HPDE6-E6E7 (cell line): ENCODE data around the gene IGF1.

Source experiments
- DNase-seq: peaks from one replicate; pipeline ENCODE4 v3.0.0; 2011; ENCODE audit warnings: missing footprints; ENCODE audit errors: extremely low spot score

The IGF1 gene

DNA sequence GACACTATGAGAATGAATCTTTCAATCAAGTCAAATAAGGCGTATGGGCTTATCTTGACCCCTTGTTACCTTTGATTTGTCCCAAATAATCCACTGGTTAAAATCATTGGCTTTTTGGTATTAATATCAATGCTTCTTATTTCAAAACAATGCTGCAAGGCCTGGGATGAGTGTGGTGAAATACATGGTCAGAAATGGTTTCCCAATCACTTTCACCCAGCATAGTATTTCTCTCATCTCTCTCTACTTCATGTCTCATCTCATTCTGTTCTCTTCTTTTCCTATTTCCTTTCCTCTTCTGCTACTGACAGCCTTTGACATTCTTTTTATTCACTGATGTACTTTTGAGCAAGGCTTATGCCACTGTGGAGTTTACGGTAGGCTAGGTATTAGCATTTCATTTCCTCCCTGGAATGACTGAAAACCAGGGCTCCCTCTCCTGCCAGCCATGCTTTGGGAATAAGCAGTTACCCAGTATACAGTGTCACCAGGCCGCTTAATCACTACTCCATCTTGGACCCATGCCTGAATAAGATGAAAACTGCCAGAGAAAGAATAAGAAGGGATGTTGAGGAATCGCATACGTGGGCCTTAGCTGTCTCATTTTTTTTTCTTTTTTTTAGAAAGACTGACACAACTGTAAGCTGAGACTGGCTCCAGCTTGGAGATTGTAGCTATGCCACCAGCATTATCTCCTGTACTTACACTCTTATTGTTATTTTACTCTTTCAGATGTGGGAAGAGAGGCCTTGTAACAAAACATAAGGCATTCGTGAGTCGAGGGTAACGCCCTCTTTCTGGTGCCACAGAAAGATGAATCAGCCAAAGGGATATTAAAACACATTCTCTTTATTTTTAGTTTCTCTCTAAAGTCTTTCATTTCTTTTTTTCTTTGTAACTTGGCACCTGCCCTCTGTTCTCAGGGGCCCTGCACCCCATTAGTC lies 53.5 kb downstream of the IGF1 start:
- DNase-seq, result no peak

DNA sequence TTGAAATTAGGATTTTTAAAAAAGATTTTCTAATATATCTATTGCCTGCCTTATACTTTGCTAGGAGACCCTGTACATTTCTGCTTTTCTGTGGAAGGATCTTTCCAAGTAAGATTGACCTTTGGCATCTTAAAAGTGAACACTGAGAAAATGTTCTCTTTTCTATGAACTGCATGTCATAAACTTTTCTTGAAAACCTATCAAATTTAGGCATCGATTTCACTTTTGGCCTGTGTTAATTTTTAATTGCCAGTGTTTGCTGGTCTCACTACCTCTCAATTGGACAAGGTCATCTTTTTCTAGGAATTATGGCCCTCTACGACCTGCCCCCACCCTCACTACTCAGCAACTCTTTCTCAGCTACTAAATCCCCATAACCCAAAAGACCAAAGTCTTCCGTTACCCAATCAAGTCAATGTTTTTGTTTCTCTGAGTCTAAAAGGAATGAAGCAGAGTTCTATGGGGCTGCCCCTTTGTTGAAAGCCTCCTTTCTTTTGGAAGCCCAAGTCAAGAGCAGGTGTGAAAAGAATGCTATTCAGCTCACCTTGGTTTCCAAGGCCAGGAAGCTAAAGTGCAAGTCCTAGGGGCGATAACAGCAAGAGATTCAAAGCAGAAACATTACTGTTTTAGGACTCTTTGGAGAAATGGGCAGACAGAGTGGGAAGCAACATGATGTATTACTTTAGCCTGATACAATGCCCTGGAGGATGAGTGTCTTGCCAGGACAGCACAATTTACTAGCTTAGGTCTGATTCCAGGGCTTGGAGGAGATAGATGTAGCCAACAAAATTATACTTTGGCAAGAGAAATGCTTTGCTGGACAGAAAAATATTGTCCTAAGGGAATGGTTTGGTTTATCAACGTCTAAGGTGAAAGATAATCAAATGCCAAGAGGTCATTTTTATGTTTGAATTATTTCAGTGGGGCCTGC lies 55.0 kb downstream of the IGF1 start:
- DNase-seq, result no peak

DNA sequence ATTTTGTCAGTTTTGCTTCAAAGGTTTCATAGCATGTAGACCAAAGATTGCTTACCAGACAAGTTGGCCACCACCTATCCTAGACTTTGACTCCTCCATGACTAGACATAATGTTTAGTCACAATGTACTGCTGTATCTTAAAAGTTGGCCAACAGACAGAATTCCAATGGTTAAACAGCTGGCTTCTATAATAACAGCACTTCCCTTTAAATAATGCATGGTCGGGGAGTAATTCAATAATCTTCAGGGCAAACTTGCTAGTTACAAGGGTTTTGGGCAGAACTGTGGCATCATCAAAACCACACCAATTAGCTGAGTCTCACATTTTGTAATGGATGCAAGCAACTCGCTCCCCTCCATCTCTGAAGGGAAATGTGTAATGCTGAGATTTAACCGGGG lies 56.9 kb downstream of the IGF1 start:
- no peak for DNase-seq

DNA sequence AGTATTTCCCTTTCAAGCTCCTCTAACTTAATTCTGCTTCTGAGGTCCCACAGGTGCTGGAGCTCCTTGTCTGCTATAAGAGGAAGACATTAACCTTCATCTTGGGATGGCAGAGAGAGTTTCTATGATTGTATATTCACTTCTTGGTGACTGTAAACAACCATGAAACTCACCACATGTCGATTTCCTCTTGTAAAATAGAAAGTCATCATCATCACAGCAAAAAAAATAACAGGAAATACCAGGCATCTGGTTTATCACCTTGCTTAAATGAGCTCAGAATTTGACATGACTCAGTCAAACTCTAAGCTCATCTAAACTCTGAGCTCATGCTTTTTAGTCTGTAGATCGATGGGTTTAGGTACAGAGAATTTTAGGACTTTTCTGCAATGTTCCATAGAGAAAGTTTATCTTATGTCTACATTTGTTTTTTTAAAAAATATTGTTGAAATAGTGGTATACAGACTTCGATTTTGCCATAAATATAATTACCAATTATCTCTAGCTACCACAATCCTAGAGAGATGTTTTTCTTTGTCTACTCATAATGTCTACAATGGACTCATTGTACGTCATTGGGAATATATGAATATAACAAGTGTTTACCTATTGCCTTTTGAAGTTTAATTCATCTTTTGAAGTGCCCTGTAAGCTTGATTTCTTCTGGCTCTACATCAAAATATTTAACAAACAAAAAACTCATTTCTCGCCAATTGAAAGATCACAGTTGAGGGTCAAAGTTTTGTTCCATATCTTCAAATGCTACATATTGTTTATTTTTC lies 58.4 kb downstream of the IGF1 start:
- no peak for DNase-seq

DNA sequence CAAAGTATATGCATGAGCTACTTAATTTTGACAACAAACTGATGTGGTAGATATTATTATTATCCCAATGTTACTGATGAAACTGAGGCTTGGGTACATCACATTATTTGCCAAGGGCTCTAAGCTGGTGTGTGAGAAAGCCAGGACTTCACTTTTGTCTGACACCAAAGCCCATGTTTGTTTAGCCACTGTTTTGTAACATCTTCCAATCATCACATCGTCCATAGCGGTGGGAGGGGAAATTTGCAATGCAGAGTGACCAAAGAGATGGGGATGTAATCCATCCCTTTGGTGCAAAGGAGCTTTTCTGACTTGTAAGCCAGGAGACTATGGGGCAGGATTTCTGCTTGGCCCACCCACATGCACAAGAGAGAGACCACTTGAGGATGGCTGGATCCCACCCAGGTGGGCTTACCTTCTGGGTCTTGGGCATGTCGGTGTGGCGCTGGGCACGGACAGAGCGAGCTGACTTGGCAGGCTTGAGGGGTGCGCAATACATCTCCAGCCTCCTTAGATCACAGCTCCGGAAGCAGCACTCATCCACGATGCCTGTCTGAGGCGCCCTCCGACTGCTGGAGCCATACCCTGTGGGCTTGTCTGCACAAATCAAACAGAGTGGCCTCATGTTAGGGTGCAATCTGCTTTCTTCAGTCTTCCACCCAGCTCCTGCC lies 61.1 kb downstream of the IGF1 start:
- no peak for DNase-seq

DNA sequence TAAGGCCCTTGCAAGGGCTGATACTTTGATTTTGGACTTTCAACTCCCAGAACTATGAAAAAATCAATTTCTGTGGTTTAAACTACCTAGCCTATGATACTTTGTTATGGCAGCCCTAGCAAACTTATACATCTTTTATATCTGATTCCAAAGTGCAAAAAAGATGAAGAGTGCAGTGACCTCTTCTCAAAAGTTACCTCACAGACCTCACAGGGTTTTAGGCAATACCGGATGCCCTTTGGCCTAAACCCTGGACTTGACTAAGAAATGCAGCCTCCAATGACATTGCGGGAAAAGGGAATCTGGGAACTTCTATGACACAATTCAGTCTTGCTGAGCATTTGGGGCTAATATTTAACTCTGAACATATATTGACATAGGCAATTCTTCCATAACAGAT lies 63.3 kb downstream of the IGF1 start:
- DNase-seq, result no peak

DNA sequence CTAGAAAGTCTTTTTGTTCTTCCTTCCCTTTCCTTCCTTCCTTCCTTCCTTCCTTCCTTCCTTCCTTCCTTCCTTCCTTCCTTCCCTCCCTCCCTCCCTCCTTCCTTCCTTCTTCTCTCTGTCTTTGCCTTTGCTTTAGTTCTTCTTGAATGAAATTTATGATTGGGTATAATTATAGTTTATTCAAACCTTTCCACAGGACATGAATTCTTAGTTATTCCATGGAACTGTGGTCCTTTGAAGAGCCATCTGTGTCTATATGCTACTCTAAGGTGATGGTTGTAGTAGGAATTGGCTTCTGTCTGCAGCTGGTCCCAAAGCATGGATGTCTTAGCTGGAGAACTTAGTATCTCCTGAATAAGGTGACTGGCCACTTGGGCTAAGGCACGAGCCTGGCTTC lies 64.8 kb downstream of the IGF1 start:
- DNase-seq, result no peak

DNA sequence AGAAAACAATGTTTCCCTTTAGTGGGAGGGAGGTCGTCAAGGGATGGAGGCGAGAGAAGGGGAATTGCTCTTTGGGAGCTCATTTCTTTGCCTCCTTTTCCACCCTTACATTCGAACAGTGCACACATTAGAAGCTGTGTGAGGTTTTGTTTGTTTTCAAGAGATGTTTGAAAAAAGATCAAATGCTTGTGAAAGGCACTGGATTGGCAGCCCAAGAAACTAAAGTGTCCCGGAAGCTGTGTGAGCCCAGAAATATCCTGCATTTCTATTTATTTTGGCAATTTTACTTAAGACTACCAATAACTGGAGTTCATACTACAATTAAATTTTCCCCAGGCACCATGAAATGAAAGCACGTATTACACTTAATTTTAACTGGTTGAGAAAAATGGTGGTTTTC lies 67.0 kb downstream of the IGF1 start:
- DNase-seq, result no peak

DNA sequence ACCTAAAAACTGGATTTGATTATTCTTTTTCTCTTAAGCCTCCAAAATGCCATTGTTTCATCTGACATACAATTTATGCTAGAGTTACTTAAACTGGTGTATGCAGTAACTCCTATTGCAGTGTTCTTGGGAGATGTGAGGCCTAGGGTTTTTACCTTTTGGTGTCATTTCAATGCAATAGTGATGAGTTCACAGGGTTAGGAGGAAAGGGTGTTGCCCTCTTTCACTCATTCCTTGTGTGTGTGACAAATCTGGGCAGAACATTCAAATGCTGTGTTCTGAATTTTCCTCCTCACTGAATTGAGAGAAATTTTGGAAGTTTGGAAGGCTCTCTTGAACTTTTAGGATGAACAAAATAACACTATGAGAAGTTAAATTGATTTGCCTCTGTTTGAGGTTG lies 69.9 kb downstream of the IGF1 start:
- DNase-seq, result no peak

DNA sequence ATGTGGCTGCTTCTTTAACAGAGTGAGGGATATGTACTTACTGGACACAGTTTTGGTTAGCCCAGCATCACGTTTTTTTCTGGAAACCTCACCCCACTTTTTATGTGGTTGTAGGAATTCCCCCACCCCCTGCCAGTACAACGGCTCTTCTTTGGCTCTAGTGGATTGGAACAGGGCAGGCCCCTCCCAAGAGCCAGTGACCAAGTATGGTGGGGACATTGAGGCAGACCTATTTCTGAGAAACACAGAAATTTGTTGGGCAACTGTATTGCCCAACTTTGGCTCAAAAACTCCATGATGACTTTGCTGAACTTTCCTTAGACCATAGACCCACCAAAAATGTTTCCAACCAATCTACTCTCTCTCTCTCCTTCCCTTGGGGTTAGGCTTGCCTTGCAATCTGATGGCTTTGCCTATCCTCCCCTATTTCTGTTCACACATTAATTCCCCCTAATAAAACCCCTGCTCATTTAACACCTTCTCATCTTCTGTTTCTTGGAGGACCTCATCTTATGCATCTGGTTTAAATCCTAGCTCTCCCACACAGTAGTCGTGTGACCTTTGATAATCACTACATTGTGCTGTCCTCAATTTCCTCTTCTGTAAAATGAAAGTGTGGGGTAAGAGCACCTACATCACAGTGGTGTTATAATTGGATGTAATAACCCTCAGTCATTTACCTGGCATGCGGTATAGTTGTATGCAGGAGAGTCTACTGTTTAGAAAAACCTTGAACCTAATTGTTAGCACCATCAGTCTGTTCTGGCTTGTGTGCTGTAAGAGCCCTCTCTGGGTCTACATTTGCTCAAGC lies 71.7 kb downstream of the IGF1 start:
- DNase-seq, result no peak

DNA sequence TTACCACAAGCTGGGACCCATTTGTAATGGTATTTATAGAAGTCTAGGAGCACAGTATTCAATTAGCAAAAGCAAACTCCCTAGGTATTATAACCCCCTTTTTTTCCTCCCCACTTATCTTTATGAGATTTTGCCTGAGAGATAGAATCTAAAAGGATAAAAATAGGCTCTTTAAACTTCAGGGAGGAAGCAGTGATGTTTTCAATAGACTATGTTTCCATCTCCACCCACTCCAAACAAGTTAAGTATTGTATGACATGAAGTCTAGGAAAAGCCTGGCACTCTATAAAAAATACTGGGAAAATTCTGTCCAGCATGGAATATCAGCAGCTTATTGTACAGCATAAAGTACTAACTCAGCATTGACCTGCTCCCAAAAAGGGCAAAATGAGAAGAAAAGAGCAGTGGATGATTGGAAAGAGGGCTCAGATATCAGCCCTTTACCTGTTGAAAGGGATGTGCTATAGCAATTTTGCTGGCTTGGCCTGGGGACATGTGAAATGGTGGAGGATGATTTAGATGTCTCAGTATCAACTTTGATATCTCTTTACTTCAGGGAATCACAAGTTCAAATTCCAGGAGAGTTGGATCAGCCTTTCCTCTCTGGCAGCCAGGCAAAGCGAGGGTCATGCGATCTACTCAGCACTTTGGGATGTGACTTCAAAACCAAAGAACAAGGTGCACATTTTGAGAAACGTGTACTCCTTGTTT lies 72.4 kb downstream of the IGF1 start:
- DNase-seq, result no peak

DNA sequence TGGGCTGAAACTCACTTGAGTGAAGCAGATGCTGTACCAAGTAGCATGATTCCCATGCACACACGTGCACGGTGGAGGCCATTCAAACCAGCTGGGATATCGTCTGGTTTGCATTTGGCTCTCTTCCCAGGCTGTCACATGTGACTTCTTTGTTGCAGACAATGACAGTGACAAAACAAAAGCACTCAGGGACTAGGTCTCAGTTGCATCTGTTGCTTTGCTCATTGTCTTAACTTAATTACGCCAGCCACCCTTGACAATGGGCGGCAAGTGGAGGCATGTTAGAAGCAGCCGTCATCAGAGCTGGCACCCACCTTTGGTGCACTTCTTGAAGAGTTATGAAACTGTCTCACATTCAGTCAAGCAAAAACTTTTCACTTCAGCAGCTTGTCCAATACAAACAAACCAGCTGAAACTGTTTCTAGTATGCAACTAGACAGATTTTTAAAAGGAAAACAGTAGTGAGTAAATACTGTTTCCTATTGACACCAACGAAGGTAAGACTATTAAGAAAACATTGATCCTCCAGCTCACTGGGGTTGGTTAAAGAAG lies 74.3 kb downstream of the IGF1 start:
- no peak for DNase-seq

DNA sequence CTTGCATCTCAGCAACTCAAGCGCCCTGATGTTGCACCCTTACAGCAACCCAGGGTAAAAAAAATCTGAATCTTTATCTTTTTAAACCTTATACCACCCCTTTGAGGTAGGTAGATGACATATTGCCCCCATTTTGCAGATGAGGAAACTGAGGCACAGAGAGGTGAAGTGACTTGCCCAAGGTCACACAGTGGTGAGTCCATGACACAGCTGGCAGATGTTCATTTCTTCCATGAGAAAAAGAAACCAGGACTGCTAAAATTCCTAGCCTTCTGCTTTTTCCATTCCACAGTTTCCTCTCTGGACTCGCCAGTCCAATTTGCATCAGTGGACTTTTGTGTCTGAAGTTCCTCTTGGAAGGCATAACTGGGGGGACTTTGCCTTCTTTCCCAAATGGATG lies 79.3 kb downstream of the IGF1 start:
- no peak for DNase-seq

DNA sequence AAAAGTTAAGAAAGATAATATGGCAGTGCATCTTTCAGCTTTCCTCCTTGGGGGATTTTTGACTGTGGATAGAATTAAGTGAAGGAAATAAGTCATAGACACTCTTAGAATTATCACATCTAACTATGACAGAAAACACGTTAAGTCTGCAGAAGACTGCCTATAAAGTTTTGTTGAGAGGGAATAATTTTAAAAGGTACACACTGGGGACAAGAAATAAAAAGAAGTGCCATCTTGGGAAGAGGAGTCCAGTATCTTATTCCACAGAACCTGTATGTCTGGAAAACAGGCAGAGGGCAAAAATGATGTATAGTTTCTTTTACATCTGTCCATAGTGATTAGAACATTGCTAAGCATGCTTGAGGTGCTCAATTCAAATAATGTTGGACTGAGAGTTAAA lies 80.7 kb downstream of the IGF1 start:
- DNase-seq, result no peak

DNA sequence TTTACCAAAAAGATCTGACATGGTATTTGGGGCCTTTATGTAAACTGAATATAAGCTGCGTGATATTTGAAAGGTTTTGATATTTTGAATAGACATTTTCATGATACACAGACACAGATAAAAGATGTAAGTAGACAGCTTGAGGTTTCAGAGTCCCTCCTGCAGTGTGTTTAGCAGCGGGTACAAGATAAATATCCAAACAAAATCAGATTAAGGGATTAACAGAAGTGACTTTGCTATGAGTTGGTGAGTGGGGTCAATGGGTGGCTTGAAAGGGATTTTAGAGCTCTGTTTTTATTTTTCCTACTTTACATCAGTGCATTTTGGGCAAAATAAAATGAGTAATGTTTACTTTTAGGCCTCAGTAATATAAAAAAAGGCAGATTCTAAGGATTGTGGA lies 84.1 kb downstream of the IGF1 start:
- DNase-seq, result no peak

DNA sequence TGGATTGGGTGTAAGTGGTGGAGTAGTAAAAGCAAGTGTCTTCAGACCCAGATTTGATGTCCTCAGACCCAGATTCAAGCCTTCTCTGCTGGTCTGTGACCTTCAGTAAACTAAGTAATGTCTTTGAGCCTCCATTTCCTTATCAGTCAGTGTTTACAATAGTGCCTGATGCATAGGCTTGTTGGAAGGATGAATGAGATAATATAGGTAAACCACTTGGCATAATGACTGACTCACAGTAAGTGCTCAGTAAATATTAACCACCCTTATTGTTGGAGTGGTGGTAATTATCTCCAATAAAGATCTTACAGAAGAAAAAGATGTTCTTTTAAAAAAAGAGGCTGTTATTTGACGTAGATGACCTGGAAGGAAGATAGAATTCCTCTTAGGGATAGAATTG lies 86.2 kb downstream of the IGF1 start:
- DNase-seq, result no peak

DNA sequence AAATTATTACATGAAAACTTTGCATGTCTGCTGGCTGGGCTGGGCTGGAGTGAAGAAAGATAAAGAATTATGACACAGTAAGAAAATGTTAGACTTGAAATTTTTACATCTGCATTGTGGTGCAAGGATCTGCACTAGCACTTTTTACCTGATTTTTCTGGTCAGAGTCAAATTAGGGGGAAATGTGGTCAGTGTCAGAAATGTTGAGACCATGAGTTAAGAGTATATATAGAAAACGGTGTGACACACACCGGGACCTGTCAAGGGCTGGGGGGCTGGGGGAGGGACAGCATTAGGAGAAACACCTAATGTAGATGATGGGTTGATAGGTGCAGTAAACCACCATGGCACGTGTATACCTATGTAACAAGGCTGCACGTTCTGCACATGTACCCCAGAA lies 90.3 kb downstream of the IGF1 start:
- DNase-seq, result no peak

DNA sequence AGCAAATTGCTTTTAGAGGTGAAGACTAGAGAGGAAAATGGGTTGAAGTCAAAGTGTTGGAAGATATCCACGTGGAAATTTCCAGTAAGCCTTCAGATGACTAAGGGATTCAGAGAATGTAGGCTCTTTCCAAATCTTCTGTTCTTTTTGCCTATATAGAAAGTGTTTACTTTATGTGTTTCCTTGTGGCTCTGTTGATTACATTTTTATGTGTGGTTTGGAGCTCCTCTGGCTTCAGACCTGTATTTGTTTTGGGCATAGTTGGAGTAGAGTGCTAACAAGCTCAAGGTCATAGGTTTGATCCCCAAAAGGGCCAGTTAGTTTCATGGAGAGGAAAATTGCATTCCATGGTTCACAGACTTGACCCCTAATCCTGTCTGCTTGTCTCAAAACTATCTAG lies 91.9 kb downstream of the IGF1 start:
- no peak for DNase-seq

DNA sequence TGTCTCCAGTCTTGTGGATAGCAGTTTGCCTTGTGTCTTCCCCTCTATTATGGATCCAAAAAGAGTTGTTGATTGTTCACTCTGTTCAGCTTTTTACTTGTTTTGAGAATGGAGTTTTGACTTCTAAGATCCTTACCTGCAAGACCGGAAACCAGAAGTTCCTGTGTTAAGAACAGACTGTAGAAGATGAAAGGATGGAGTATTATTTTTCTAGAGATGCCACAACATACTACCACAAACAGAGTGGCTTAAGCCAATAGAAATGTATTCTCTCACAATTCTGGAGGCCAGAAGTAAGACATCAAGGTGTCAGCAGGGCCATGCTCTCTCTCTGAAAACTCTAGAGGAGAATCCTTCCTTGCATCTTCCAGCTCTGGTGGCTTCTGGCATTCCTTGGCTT lies 95.0 kb downstream of the IGF1 start:
- no peak for DNase-seq
